ENCODE measurements around the gene NID1.

NID1 gene

DNA sequence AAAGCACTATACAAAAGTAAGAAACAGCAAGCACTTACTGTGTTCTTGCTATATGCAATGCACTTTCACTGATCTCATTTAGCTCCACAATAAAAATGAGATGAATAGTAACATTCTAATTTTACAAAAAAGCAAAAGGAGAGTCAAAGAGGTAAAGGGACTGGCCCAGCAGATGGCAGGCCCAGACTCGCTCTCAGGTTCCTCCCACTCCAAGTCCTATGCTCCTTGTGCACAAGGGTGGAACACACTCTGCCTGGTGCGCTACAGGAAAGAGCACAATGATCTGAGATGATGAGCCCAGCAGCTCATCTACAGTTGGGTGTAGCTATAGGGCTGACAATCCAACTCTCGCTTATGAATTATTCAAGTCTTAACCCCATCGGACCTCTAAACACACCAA lies 104.1 kb downstream of the NID1 start:
- no peak for DNase-seq (ENCODE audit: low read depth in 2 of 2)

DNA sequence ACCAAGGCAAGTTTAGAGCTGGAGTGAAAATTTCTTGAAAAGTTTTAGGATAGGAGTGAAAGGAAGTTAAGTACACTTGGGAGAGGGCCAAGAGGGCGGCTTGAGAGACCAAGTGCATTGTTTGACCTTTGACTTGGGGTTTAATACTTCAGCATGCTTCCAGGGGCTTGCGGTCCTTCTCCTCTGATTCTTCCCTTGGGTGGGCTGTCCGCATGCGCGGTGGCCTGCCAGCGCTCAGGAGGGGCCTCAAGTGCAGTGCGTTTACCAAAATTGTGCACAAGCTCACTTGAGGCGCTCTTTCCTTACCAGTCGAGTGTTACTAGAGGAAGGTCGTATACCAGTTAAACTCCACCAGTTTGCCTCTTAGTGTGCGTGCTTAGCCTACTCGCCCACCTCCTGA lies 106.9 kb downstream of the NID1 start:
- no peak for DNase-seq (ENCODE audit: low read depth in 2 of 2)

DNA sequence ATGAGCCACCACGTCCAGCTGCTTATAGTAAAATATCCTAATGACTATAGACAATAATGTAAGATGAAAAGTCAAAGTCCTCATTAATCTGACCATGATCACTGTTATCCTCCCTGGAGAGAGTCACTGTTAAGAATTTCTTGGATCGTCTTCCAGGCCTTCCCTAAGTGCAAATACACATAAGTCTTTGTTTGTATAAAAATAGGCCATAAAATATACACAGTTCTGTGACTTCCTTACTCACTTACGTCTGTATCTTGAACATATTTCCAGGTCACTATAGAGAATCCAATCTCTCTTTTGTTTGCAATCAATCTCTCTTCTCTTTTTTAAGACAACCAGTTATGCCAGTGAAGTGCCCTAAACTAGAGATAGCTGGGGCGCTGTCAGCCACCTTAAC lies 109.1 kb downstream of the NID1 start:
- DNase-seq (ENCODE audit: low read depth in 2 of 2) = no peak

DNA sequence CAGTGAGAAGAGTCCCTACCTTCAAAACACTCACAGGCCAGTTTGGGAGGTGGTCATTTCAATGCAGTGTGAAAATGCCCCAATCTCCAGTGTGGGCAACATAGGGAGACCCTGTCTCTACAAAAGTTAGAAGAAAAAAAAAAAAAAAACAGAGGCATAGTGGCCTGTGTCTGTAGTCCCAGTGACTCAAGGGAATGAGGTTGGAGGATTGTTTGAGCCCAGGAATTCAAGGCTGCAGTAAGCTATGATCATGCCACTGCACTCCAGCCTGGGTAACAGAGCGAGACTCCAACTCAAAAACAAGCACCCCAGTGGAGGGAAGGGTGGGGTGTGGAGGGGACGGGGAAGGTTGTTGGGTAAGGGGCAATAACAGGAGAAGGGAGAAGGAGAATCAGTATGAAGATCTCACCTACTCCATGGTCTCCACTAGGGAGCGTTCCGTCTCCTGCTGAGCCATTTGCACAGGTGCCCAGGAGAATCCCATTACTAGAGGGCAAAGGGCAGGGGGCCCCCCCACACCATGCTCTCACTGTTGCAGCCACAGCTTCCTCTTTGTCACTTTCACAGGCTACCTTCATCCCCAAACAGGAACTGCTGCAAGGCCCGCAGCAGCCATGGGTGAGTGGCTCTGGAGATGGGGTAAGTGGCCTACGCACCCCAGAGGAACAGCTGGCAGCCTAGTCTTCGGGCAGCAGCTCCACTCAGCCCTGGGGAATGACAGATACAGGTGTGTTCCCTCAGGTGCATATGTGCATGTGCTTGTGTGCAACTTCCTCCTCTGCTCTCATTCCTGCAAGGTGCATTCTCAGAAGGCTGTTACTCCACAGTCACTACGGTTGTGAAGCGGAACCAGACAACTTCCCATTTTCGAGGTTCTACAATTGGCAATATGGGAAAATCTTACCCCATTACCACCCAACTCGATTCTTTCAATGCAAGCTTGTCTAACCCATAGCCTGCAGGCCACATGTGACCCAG lies 110.3 kb downstream of the NID1 start:
- DNase-seq (ENCODE audit: low read depth in 2 of 2) = no peak

DNA sequence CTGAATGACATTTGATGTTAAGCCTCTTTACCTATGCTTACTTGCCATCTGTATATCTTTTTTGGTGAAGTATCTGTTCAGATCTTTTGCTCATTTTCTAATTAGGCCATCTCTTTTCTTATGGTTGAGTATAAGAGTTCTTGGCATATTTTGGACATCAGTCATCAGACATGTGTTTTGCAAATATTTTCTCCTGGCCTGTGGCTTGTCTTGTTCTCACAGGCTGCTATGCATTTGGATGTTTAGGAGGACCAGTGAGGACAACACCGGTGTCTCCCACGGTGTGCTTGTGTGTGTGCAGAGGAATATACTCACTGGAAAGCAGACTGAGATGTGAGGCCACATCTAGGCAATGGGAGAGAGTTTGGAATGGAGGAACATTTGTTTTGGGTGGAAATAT lies 111.1 kb downstream of the NID1 start:
- no peak for DNase-seq (ENCODE audit: low read depth in 2 of 2)

DNA sequence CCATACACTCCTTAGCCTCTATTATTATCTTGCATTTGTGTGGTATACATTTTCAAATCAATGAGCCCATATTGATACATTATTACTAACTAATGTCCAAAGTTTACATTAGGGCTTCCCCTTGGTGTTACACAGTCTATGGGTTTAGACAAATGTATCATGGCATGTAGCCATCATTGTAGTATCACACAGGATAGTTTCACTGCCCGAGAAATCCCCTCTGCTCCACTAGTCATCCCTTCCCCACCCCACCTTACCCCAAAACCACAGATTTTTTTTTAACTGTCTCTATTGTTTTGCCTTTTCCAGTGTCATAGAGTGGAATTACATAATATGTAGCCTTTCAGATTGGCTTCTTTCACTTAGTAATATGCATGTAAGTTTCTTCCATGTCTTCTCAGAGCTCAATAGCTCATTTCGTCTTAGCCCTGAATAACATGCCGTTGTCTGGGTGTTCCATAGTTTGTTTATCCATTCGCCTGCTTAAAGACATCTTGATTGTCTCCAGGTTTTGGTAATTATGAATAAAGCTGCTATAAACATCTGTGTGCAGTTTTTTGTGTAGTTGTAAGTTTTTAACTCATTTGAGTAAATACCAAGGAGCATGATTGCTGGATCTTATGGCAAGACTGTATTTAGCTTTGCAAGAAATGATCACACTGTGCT lies 111.8 kb downstream of the NID1 start:
- DNase-seq (ENCODE audit: low read depth in 2 of 2) = no peak

DNA sequence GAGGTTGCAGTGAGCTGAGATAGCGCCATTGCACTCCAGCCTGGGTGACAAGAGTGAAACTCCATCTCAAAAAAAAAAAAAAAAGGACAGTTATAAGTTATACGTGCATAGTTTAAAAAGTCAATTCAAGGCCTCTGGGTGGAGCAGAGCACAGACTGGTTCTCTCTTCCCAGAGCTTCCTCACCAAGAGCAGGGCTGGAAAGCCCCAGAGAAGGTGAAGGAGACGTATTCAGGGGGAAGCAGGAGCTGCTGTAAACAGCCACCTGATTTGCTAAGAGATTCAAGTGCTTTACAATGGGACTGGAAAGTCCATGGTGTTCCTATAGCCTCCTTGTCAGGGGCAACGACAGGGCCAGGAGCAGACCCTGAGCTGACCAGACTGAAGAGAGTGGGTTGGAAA lies 113.2 kb downstream of the NID1 start:
- DNase-seq (ENCODE audit: low read depth in 2 of 2) = no peak

DNA sequence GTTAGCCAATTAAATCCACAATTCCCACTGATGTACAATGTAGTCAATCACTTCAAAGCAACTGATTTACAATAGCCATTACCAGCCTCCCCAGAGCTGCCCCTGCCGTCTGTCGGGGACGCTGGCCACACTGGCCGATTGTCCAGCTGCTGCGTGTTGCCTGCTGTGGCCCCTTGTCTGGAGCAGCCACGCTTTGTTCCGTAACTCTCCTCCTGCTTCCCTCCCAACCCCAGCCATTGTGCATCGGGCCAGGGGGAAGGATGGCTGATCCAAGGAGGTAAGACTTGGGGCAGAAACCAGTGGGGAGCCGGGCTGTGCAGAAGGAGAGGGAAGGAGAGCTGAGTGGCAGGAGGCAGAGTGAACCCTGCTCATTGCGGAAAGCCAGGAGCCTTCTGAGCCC lies 114.6 kb downstream of the NID1 start:
- DNase-seq (ENCODE audit: low read depth in 2 of 2) = no peak

DNA sequence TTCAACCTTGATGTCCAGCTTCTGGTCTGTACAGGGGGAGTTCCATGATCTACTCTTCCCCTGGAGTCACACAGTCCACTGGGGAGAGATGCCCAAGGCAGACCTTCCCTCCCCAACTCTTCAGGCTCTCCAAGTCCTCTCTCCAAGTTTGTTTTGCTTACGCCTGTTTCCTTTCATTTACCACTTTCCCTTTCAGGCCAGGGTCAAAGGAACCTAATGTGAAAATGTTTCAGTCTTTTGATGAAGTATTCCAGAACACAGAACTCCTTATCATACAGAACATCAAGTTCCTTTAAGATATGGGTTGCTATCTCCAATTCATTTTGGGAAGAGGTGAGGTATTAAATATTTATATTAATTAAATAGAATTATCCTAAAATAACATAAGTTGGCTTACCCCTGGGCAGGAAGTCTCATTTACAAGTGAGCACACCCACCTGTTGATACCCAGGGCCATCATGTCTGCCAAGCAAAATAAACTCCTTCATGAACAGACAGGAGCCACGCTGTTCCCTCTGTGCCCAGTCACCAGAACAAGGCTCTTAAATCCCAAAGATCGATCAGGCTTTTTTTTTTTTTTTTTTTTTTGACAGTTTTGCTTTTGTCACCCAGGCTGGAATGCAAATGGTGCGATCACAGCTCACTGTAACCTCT lies 116.0 kb downstream of the NID1 start:
- DNase-seq (ENCODE audit: low read depth in 2 of 2) = no peak

DNA sequence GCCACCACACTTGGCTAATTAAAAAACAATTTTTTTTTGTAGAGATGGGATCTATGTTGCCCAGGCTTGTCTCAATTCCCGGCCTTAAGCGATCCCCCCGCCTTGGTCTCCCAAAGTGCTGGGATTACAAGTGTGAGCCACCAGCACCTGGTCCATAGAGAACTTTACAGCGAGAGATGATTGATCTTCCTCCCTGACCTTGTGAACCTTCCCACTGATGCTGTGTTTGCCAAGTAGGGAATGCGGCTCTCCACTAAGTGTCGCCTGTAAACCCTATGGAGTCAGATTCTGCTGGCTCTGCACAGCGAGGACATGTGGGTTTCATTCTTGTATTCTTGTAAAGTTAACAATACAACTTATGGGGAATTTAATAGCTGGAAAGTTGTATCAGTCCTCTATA lies 116.9 kb downstream of the NID1 start:
- DNase-seq (ENCODE audit: low read depth in 2 of 2) = no peak

DNA sequence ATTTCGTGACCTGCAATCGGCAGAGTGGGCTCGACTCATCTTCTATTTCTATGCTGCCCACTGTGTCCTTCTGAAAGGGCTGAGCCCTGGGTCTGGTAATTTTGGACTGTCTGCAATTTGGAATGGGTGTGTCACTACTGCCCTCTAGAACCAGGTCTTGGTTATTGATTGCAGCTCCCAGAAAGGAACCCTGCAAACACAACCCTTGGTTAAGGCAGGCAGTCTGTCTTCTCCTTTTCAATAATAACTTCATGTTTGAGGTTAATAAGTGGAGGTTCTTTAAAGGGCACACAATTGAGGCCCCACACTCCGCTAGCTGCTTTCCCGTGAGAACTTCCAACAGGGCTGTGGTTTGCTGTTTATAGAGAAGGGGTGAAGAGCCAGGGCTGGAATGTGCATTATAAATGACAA lies 118.3 kb downstream of the NID1 start:
- DNase-seq (ENCODE audit: low read depth in 2 of 2) = no peak

DNA sequence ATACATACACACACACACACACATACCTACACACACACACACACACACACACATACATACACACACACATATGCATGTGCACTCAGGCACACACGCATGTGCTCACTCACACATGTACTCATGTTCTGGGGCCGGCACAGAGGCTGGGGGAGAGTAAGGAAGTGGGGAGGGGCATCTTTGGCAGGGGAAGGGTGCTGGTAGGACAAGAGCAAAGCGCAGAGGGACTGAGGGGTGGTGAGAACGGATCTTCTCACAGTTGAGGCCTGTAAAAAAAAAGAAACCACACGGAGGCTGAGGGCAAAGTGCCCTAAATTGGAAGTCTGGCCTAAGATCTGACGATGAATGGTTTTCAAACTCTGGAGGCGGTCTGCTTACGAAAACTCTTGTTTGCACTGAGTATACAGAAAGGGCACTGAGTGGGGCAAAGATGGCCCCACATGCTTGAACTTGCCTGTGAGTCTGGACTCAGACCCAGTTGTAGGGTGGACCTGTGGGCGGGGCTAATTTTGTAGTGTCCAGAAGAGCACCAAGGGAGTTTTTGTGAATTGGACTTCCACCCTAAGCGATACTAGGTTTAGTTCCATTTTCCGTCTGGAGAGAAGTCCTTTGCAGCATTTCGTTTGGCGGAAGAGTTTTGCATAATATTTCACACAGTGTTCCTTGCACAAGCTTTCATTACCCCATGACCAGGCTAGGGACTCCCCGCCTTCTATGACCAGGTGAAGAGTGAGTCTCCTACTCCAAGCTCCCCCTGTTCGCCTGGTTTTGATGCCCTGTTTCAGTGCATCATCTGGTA lies 118.9 kb downstream of the NID1 start:
- DNase-seq (ENCODE audit: low read depth in 2 of 2) = no peak

DNA sequence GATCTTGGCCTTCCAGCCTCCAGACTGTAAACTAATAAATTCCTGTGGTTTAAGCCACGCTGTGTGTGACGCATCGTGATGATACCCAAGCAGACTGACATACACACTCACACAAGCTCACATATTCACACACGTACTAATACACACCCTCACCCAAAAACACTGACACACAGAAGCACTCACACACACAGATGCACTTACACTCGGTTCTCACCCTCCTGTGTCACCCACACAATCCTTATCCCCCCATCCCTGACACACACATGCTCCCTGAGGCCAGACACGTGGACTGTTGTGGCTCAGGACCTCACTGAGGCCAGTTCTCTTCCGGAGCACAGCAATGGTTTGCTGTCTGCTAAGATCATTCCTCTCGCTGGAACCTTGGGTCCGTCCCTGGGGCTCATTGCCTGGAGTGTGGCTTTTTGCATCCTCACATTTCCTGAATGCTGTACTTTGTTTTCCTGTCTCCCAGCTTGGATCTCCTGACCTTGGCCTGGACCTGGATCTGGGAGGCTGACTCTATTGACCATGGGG lies 121.2 kb downstream of the NID1 start:
- no peak for DNase-seq (ENCODE audit: low read depth in 2 of 2)

DNA sequence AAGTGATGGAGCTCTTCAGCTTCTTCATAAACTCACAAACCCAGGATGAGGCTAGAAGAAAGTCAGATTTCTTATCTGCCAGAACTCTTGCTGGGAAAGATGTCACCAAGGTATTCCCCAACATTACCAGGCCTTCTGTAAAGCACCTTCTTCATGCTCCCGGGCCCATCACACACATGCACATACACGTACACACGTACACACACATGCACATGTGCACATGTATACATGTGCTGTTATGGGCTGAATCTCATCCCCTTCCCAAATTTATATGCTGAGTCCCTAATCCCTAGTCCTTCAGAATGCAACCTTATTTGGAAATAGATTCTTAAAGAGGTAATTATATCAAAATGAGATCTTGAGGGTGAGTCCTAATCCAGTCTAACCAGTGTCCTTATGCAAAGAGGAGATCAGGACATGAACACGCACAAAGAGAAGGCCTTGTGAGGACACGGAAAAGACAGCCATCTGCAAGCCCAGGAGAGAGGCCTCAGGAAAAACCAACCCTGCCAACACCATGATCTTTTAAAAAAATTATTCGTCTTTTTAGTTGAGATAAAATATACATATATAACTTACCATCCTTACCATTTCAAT lies 121.8 kb downstream of the NID1 start:
- DNase-seq (ENCODE audit: low read depth in 2 of 2) = no peak

DNA sequence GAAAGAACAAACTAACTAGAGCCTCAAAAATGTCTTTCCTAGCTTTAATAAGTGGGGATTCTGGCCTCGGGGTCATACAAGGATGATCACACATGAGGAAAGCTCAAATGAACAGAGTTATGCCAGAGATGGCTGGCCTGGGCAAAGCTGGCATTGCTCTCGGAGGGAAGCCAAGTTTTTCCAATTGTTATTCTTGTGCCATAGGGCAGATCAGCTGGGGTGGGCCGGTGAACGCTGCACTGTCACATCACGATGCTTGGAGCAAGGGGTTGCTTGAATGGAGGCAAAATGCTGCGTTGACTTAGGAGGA lies 122.3 kb downstream of the NID1 start:
- DNase-seq (ENCODE audit: low read depth in 2 of 2) = no peak

DNA sequence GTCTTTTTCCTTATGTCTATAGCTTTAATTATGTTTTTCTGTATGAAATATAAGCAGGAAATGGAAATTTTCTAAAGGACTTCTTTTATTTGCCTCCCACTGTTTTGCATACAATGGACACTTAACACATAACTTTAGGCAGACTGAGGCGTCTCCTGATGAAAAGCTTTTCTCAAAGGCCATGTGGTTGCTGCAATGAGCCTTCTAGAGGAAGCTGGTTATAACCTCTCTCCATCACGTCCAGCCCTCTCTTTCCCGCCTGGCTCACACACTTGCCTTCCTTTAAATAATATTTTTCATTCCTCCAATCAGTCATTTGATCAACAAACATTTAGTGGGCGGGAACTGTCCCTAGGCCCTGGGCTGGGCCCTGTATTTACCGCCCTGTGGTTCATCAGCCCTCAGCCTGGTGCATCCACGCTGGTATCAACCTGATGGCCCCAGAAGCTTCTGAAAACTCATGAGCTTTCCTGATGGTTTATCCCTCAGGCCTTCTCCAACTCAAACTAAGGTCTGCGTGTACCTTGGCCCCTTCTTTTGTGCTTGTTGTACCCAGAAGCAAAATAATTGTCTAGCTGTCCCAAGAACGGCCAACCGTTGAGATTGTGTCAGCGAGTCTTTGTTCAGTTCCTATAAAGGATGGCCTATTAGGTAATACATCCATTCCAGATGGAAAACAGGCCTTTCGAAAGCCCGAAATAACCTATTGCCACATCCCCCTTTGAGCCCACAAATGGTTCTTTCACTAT lies 122.8 kb downstream of the NID1 start:
- DNase-seq (ENCODE audit: low read depth in 2 of 2) = no peak

DNA sequence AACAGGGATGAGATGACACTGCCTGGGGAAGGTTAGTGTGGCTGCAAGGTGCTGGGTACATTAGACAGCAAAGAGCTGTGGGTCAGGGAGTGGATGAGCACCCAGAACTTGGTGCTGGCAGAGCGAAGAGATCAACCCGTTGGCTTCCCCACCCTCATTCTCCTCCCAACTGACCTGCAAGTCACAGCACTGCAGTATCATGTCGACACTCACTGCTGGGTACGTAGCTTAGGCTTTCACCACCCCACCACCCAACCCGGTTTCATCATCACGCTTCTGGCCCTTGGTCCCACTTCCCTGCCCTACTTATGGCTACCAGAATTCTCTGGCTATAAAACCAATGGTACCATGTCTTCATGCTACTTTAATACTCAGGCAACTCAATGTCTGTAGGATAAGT lies 124.6 kb downstream of the NID1 start:
- DNase-seq (ENCODE audit: low read depth in 2 of 2) = no peak

DNA sequence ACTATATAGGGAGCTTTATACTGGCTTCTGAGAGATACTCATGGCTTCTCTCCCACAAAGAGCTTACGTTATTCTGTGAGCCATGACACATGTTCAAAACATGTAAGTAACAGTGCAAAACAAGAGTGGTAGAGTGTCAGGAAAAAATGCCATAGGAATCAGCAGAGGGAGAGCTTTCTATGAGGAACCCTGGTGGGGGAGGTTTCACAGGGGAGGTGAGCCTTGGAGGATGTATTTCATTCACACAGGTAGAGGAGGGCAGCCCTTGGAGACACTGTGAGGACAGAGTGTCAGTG lies 125.5 kb downstream of the NID1 start:
- DNase-seq (ENCODE audit: low read depth in 2 of 2) = no peak

DNA sequence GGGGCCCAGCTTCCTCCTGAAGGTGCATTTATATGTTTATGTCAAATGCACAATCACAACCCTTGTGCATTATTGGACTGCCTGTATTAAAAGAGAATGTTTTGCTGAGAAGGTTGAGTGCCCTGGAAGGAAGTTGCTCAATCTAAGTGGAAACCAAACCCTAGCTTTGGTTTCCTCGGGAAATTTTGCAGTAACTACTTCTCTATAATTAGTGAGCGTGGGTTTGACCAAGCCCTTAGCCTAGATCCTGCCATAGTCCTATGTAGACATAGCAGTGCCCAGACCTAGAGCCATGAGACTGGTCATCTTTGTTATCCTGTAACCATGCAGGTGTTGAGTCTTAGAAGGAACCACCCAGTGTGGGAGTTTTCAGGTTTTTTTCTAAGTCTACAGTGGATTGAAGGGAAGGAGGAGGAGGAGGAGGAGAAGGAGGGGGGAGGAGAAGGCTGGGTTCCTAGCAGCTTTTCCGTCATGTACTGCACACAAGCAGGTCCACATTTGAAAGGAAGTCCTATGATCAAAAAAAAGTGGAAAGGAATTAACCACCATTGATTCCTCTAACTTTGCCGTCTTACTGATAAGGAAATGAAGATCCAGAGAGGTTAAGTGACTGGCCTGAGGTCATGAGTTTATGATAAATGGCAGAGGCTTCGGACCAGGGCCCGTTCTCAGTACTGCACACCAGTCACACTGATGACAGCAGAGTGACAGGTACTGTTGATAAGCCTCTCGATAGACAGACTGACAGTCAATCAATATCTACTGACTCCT lies 126.0 kb downstream of the NID1 start:
- no peak for DNase-seq (ENCODE audit: low read depth in 2 of 2)

DNA sequence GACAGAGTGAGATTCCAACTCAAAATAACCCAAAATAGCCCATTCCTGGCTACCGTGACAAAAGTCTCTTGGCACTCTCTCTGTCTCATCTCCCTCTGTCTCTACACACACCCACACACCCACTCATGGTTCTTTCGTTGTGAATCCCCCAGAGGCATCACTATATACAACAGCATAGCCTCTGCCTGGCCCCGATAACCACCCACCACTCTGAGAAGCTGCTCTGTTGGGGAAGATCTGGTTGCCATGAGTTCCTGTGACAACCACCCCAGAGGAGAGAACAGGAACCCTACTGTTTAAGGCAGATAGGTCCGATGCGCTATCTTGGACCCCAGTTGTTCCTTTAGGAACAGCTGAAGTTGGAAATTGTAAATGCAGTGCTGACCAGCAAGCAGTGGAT lies 127.8 kb downstream of the NID1 start:
- no peak for DNase-seq (ENCODE audit: low read depth in 2 of 2)
